GM12878 (cell line): ENCODE data around the gene PPARD. TPM values are rescaled to one million over a fixed set of nuclear protein-coding genes. Genes with fewer than 3 reads are reported as not detected.
A peak's percentile ranks its signal among the peaks of the same experiment; 100 is the strongest.

Experiments
- ATAC-seq: fragments of 200-7000 bp; cut with Tn5 transposase; 3 replicates; pipeline ENCODE4 v1.9.1; 2020; ENCODE audit warnings: mild to moderate bottlenecking, moderate library complexity
- BruUV-seq: library from RNA; stranded (reverse); fragments of 400-500 nt; replicated peaks from 2 replicates; lab custom pipeline; 2021; lab: Mats Ljungman, UMichigan
- CTCF ChIA-PET: fragments of 300-600 bp; sonication (Branson Sonifier 250); formaldehyde crosslinking; extraction: SDS; loops from one replicate; lab custom pipeline; 2021; ENCODE audit warnings: inconsistent platforms; lab: Yijun Ruan, JAX
- POLR2A ChIA-PET: fragments of 350-600 bp; formaldehyde crosslinking; extraction: SDS; loops from one replicate; lab custom pipeline; 2021; ENCODE audit warnings: inconsistent platforms; lab: Charles Lee
- RAD21 ChIA-PET: fragments of 300-600 bp; sonication (Branson Sonifier 250); formaldehyde crosslinking; loops from one replicate; lab custom pipeline; 2023; ENCODE audit warnings: antibody characterized with exemption; ENCODE audit not compliant: unreplicated experiment; lab: Charles Lee
- SMC1A ChIA-PET: fragments of 300-600 bp; sonication (Branson Sonifier 250); formaldehyde crosslinking; loops from one replicate; lab custom pipeline; 2023; ENCODE audit not compliant: unreplicated experiment, uncharacterized antibody; lab: Charles Lee
- DNase-seq: peaks from one replicate; pipeline ENCODE4 v3.0.0-alpha.2; 2011; ENCODE audit warnings: low read depth, low spot score
- FAIRE-seq: peaks from 3 replicates; lab custom pipeline; 2011; peaks lifted over from hg19 to GRCh38; lab: Jason Lieb, UNC
- H2AFZ ChIP-seq: 2 replicates; pipeline ENCODE4 v1.6.0; 2011; ENCODE audit warnings: low read depth, low read length, control low read depth; ENCODE audit not compliant: control insufficient read depth
- H3K27ac ChIP-seq: 2 replicates; pipeline ENCODE4 v1.5.1; 2011; ENCODE audit warnings: control low read depth; ENCODE audit not compliant: control insufficient read depth, insufficient read depth
- H3K27me3 ChIP-seq, 2 experiments: replicated peaks in 1 of 2; 2 replicates each; pipeline versions ENCODE4 v1.6.0 to v1.6.1; 2011; ENCODE audit warnings: low read length in 1 of 2; ENCODE audit not compliant: control insufficient read depth in 2 of 2, insufficient read depth in 2 of 2
- H3K36me3 ChIP-seq, 2 experiments: 2 replicates each; pipeline ENCODE4 v1.5.1; 2011; ENCODE audit warnings: low read length in 1 of 2; ENCODE audit not compliant: control insufficient read depth in 2 of 2, insufficient read depth in 2 of 2
- H3K4me1 ChIP-seq: 2 replicates; pipeline ENCODE4 v1.6.1; 2011; ENCODE audit warnings: mild to moderate bottlenecking, low read length, moderate library complexity, mixed read lengths; ENCODE audit not compliant: control insufficient read depth, insufficient read depth
- H3K4me2 ChIP-seq: 2 replicates; pipeline ENCODE4 v1.6.0; 2011; ENCODE audit warnings: control low read depth; ENCODE audit not compliant: control insufficient read depth, insufficient read depth
- H3K4me3 ChIP-seq: fragments of 200-600 bp; sonication (generic); 2 replicates; pipeline ENCODE4 v1.5.1; 2016
- H3K79me2 ChIP-seq: 2 replicates; pipeline ENCODE4 v1.6.0; 2011; ENCODE audit warnings: low read length; ENCODE audit not compliant: control insufficient read depth, insufficient read depth
- H3K9ac ChIP-seq: 2 replicates; pipeline ENCODE4 v1.8.0; 2011; ENCODE audit warnings: low read length, control low read depth, mixed read lengths; ENCODE audit not compliant: control insufficient read depth, insufficient read depth
- H3K9me3 ChIP-seq: replicated peaks from 3 replicates; pipeline ENCODE4 v1.5.1; 2011; ENCODE audit warnings: mild to moderate bottlenecking, low read length; ENCODE audit not compliant: control insufficient read depth, insufficient read depth
- H4K20me1 ChIP-seq: 2 replicates; pipeline ENCODE4 v1.6.0; 2011; ENCODE audit not compliant: control insufficient read depth, insufficient read depth
- MLLT1 ChIP-seq: fragments of 450-650 bp; IDR thresholded peaks from 2 replicates; pipeline ENCODE4 v1.6.1; 2016; ENCODE audit warnings: mild to moderate bottlenecking
- RUNX3 ChIP-seq: IDR thresholded peaks from 2 replicates; pipeline ENCODE4 v1.6.1; 2012; ENCODE audit warnings: low read length, inconsistent platforms
- SMAD1 ChIP-seq: fragments of 450-650 bp; IDR thresholded peaks from 2 replicates; pipeline ENCODE4 v1.6.1; 2018; ENCODE audit warnings: mild to moderate bottlenecking, low read depth; ENCODE audit not compliant: partially characterized antibody
- WGBS: methylation state at CpG from one replicate; pipeline ENCODE4 v1.1.6; 2016; ENCODE audit warnings: low lambda C conversion rate; ENCODE audit not compliant: insufficient replicate concordance, insufficient coverage; ENCODE audit errors: missing lambda C conversion rate; 5-methylcytosine and 5-hydroxymethylcytosine counted together
- in situ Hi-C: fragments of 300-500 bp; cut with MboI; formaldehyde crosslinking; loops from 9 replicates; pipeline ENCODE4 v1.14.3; 2018; ENCODE audit warnings: mixed read lengths
- intact Hi-C: fragments of 100-400 bp; cut with micrococcal nuclease; formaldehyde crosslinking; loops from one replicate; pipeline ENCODE4 v1.14.2; 2022; ENCODE audit not compliant: unreplicated experiment
- polyA plus RNA-seq, 11 experiments: library from polyadenylated mRNA; depleted of rRNA in 4 of 11; unstranded in 6 of 11; stranded (reverse) in 5 of 11; fragments of >200 nt; fragmentation: Nextera tagmentation in 4 of 11; fragmentation: Illumina TruSeq in 1 of 11; extraction: Ambion mirVana in 4 of 11; extraction: Trizol in 1 of 11; gene quantifications; 1 replicate in 1 of 11; 2 replicates in 10 of 11; pipeline versions ENCODE4 v1.2.1 to v1.2.3, GENCODE V29; 2011 to 2016; ENCODE audit warnings: inconsistent platforms in 2 of 11, missing spikeins in 2 of 11, low read depth in 1 of 11
- total RNA-seq, 4 experiments: library from RNA; depleted of rRNA in 3 of 4; stranded (reverse); fragments of >200 nt in 3 of 4; fragmentation: Illumina TruSeq in 1 of 4; extraction: Trizol in 1 of 4; gene quantifications; 2 replicates each; pipeline versions ENCODE4 v1.2.1 to v1.2.3, GENCODE V29; 2013 to 2021

PPARD gene
- total and polyA plus RNA-seq, 10 of the 15 experiments (the other 5 are each of a cell fraction or from before 2014, with no cell fraction given), result 0.05 to 12.6 (median 6.7) TPM

- FAIRE-seq (no peak), DNase-seq (no peak), ATAC-seq (peak; percentile 24)
- Histone ChIP-seq H3K9ac (peak overlapping the region; percentile 97), H3K36me3 (peaks cover 11 to 14% of the 10 kb centered on the region in 2 experiments), H3K9me3 (no peaks in the 10 kb centered on the region), H3K27me3 (no peaks in the 10 kb centered on the region), H3K79me2 (peaks cover 33% of the 10 kb centered on the region), H4K20me1 (peaks cover 7% of the 10 kb centered on the region; the same call in 1 of the 2 replicates), H3K4me3 (peak overlapping the region; percentile 99), H2AFZ (no peak overlapping the region), H3K27ac (peak overlapping the region; percentile 87), H3K4me1 (no peaks in the 10 kb centered on the region), H3K4me2 (peak overlapping the region; percentile 83)
- POLR2A ChIA-PET, result interaction anchor here (0.5 to 1.7 kb wide), 5 partner anchors 17 to 226 kb away, joined by 3 to 4 read pairs (median 3); partner anchors contain the start of gene FANCE
- RAD21 ChIA-PET, result interaction anchor here (1.2 to 1.8 kb wide), 4 partner anchors 17 to 172 kb away, joined by 3 to 10 read pairs (median 6); partner anchors contain the start of genes DEF6 and FANCE
- TF ChIP-seq MLLT1 (0 out of 2 replicates have a peak, but pooled peaks have one; percentile 25), RUNX3 (peak; percentile 42; the same call in 1 of the 2 replicates), SMAD1 (no peak)
- intact Hi-C loops (loop anchor here (1.0 to 2.0 kb wide), 3 partner anchors 16 to 172 kb away; partner anchors contain the start of genes DEF6, FANCE and PPARD), in situ Hi-C loops (loop anchor here (5.0 kb wide), 1 partner anchor 172 kb away; the partner anchor contains the start of gene DEF6)
- SMC1A ChIA-PET, result interaction anchor here (1.4 to 2.1 kb wide), 3 partner anchors 20 to 168 kb away, joined by 4 to 8 read pairs (median 5); no protein-coding TSS in a partner anchor
- 2% methylated on average over 30 of the region's 37 CpGs for WGBS
- CTCF ChIA-PET, result interaction anchor here (1.0 to 3.6 kb wide), 4 partner anchors 17 to 171 kb away, joined by 3 to 20 read pairs (median 12); partner anchors contain the start of genes DEF6 and FANCE
- BruUV-seq, result no TSS peak
These were observed 126.8 kb downstream of the PPARD start for GRCh38 chr6:35468980-35469750.
